Right lobe of liver (tissue), 4 donors: ENCODE measurements around the gene SCAF8.

ENCODE experiments used
- POLR2A ChIP-seq: fragments of 450-650 bp; IDR thresholded peaks from one replicate; pipeline ENCODE4 v1.6.1; 2017; ENCODE audit warnings: antibody characterized with exemption, mild to moderate bottlenecking
- TF ChIP-seq, protein P1 (sequence below), 4 donors: fragments of 200-600 bp in 3 of 4; fragments of 450-650 bp in 1 of 4; IDR thresholded peaks; one replicate each; pipeline versions ENCODE4 v1.5.1 to v1.8.0; 2016 to 2022; ENCODE audit warnings: antibody characterized with exemption in 4 of 4, mild to moderate bottlenecking in 2 of 4
- donor health status: DM: no; HTN: no; CAD: no.
- donor health status: DM: no; HTN: no; CAD: no.
- donor health status: DM: no; HTN: yes; CAD: no.

DNA sequence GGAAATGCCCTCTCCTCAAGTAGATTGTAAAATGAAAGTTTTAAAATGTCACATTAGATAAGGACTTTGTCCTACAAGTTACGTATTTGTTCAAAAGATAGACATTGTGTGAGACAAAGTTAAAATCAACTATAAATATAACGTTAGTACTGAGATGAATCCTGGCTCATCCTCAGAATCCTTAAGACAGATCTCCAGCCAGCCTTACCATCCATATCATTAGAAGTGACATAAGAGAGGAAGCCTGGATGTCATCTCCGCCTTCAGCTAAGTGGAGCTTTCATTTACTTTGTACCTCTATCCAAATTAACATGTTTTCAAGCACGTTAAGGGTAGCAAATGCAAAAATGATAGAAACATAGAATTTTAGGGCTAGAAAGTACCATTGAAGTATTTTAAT is 59.1 kb downstream of the SCAF8 start:
- TF ChIP-seq, protein P1, sequence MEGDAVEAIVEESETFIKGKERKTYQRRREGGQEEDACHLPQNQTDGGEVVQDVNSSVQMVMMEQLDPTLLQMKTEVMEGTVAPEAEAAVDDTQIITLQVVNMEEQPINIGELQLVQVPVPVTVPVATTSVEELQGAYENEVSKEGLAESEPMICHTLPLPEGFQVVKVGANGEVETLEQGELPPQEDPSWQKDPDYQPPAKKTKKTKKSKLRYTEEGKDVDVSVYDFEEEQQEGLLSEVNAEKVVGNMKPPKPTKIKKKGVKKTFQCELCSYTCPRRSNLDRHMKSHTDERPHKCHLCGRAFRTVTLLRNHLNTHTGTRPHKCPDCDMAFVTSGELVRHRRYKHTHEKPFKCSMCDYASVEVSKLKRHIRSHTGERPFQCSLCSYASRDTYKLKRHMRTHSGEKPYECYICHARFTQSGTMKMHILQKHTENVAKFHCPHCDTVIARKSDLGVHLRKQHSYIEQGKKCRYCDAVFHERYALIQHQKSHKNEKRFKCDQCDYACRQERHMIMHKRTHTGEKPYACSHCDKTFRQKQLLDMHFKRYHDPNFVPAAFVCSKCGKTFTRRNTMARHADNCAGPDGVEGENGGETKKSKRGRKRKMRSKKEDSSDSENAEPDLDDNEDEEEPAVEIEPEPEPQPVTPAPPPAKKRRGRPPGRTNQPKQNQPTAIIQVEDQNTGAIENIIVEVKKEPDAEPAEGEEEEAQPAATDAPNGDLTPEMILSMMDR (IDR thresholded peaks at IDR 0.05) = no peak
- no peak for TF ChIP-seq POLR2A
